ENCODE results near the gene PIGC. TPM values are rescaled to one million over a fixed set of nuclear protein-coding genes. Genes with fewer than 3 reads are reported as not detected.

The PIGC gene
- total and polyA plus RNA-seq, 4 donors, result 8.6 to 18.4 (median 13.2) TPM

- Histone ChIP-seq H3K4me1 (ENCODE audit: control insufficient read depth in 4 of 4, insufficient read depth in 4 of 4, low read length in 3 of 4) (no peaks in the 10 kb centered on the region), H3K27ac (ENCODE audit: low read depth in 1 of 2, low read length in 2 of 2) (no peak overlapping the region), H3K4me3 (ENCODE audit: low read depth in 1 of 3, low read length in 3 of 3) (no peak overlapping the region), H3K9me3 (ENCODE audit: control insufficient read depth in 4 of 4, low read length in 3 of 4) (no peaks in the 10 kb centered on the region), H3K9ac (ENCODE audit: low read depth in 1 of 2, low read length in 2 of 2) (no peak overlapping the region), H3K36me3 (ENCODE audit: control insufficient read depth in 4 of 4, insufficient read depth in 3 of 4, low read depth in 1 of 4, low read length in 3 of 4) (no peaks in the 10 kb centered on the region), H3K27me3 (ENCODE audit: control insufficient read depth in 4 of 4, insufficient read depth in 4 of 4, low read length in 3 of 4) (no peaks in the 10 kb centered on the region)
- DNase-seq (ENCODE audit: low spot score), result no peak
- TF ChIP-seq GABPA (IDR thresholded peaks at IDR 0.05 in 1 of 2, conservative IDR thresholded peaks at IDR 0.05 in 1 of 2) (no peak), SP1 (IDR thresholded peaks at IDR 0.05) (no peak), FOXA1 (IDR thresholded peaks at IDR 0.05) (no peak), RXRA (IDR thresholded peaks at IDR 0.05) (no peak), FOXA2 (IDR thresholded peaks at IDR 0.05) (no peak), EGR1 (IDR thresholded peaks at IDR 0.05; ENCODE audit: low read depth in 2 of 2) (no peak), JUND (IDR thresholded peaks at IDR 0.05) (no peak), YY1 (IDR thresholded peaks at IDR 0.05) (no peak), NR2F2 (IDR thresholded peaks at IDR 0.05) (no peak), RAD21 (IDR thresholded peaks at IDR 0.05) (no peak), TAF1 (conservative IDR thresholded peaks at IDR 0.05) (no peak), HNF4G (IDR thresholded peaks at IDR 0.05) (no peak)
- TF ChIP-seq, protein P1, sequence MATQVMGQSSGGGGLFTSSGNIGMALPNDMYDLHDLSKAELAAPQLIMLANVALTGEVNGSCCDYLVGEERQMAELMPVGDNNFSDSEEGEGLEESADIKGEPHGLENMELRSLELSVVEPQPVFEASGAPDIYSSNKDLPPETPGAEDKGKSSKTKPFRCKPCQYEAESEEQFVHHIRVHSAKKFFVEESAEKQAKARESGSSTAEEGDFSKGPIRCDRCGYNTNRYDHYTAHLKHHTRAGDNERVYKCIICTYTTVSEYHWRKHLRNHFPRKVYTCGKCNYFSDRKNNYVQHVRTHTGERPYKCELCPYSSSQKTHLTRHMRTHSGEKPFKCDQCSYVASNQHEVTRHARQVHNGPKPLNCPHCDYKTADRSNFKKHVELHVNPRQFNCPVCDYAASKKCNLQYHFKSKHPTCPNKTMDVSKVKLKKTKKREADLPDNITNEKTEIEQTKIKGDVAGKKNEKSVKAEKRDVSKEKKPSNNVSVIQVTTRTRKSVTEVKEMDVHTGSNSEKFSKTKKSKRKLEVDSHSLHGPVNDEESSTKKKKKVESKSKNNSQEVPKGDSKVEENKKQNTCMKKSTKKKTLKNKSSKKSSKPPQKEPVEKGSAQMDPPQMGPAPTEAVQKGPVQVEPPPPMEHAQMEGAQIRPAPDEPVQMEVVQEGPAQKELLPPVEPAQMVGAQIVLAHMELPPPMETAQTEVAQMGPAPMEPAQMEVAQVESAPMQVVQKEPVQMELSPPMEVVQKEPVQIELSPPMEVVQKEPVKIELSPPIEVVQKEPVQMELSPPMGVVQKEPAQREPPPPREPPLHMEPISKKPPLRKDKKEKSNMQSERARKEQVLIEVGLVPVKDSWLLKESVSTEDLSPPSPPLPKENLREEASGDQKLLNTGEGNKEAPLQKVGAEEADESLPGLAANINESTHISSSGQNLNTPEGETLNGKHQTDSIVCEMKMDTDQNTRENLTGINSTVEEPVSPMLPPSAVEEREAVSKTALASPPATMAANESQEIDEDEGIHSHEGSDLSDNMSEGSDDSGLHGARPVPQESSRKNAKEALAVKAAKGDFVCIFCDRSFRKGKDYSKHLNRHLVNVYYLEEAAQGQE (IDR thresholded peaks at IDR 0.05), result no peak
- TF ChIP-seq, protein P2, sequence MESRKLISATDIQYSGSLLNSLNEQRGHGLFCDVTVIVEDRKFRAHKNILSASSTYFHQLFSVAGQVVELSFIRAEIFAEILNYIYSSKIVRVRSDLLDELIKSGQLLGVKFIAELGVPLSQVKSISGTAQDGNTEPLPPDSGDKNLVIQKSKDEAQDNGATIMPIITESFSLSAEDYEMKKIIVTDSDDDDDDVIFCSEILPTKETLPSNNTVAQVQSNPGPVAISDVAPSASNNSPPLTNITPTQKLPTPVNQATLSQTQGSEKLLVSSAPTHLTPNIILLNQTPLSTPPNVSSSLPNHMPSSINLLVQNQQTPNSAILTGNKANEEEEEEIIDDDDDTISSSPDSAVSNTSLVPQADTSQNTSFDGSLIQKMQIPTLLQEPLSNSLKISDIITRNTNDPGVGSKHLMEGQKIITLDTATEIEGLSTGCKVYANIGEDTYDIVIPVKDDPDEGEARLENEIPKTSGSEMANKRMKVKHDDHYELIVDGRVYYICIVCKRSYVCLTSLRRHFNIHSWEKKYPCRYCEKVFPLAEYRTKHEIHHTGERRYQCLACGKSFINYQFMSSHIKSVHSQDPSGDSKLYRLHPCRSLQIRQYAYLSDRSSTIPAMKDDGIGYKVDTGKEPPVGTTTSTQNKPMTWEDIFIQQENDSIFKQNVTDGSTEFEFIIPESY (IDR thresholded peaks at IDR 0.05), result no peak
- TF ChIP-seq, protein P3, sequence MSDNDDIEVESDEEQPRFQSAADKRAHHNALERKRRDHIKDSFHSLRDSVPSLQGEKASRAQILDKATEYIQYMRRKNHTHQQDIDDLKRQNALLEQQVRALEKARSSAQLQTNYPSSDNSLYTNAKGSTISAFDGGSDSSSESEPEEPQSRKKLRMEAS (IDR thresholded peaks at IDR 0.05), result no peak
- TF ChIP-seq, protein P4, sequence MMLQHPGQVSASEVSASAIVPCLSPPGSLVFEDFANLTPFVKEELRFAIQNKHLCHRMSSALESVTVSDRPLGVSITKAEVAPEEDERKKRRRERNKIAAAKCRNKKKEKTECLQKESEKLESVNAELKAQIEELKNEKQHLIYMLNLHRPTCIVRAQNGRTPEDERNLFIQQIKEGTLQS (IDR thresholded peaks at IDR 0.05), result no peak
- WGBS, result 89% methylated on average over 1 of the region's 1 CpG
Measured at GRCh38 chr1:172430128-172430454, 13.8 kb downstream of the PIGC start.

- no peaks in the 10 kb centered on the region for H3K27me3 ChIP-seq (ENCODE audit: control insufficient read depth in 4 of 4, insufficient read depth in 4 of 4, low read length in 3 of 4)
- DNase-seq (ENCODE audit: low spot score), result no peak
- H3K4me1 ChIP-seq (ENCODE audit: control insufficient read depth in 4 of 4, insufficient read depth in 4 of 4, low read length in 3 of 4), result no peaks in the 10 kb centered on the region
- H3K36me3 ChIP-seq (ENCODE audit: control insufficient read depth in 4 of 4, insufficient read depth in 3 of 4, low read depth in 1 of 4, low read length in 3 of 4), result no peaks in the 10 kb centered on the region
- no peak overlapping the region for H3K9ac ChIP-seq (ENCODE audit: low read depth in 1 of 2, low read length in 2 of 2)
- 90% methylated on average over 1 of the region's 1 CpG for WGBS
- H3K4me3 ChIP-seq (ENCODE audit: low read depth in 1 of 3, low read length in 3 of 3), result no peak overlapping the region
- TF ChIP-seq CTCF (IDR thresholded peaks at IDR 0.05; ENCODE audit: low read depth, low read length, missing input control) (peak; percentile 60), JUND (IDR thresholded peaks at IDR 0.05) (no peak), RAD21 (IDR thresholded peaks at IDR 0.05) (peak; percentile 90)
- TF ChIP-seq, protein P2 (IDR thresholded peaks at IDR 0.05), result no peak
- H3K27ac ChIP-seq (ENCODE audit: low read depth in 1 of 2, low read length in 2 of 2), result no peak overlapping the region
- no peaks in the 10 kb centered on the region for H3K9me3 ChIP-seq (ENCODE audit: control insufficient read depth in 4 of 4, low read length in 3 of 4)
Measured at GRCh38 chr1:172429331-172430127, 14.3 kb downstream of the PIGC start.

All from liver (tissue), 9 donors.